ENCODE measurements around the gene USP16.

The USP16 gene

GRCh38 chr21:29033871-29034270, 9.4 kb downstream of the USP16 start:
- no peak for DNase-seq

GRCh38 chr21:29034678-29035077, 10.2 kb downstream of the USP16 start:
- DNase-seq: no peak

- no peak for DNase-seq
These were observed 27.8 kb downstream of the USP16 start for GRCh38 chr21:29052224-29052623.

GRCh38 chr21:29053011-29053553, 28.6 kb downstream of the USP16 start:
- no peak for DNase-seq

GRCh38 chr21:29053656-29054055, 29.2 kb downstream of the USP16 start:
- DNase-seq: no peak

GRCh38 chr21:29055080-29055479, 30.6 kb downstream of the USP16 start:
- no peak for DNase-seq

- peak; percentile 76 for DNase-seq
These were observed 31.5 kb downstream of the USP16 start for GRCh38 chr21:29056005-29056404.

GRCh38 chr21:29056538-29057050, 32.1 kb downstream of the USP16 start:
- no peak for DNase-seq

GRCh38 chr21:29064850-29065481, 40.5 kb downstream of the USP16 start:
- DNase-seq: no peak

- DNase-seq: peak; percentile 22
These were observed 48.4 kb downstream of the USP16 start for GRCh38 chr21:29072873-29073221.

- DNase-seq: peak; percentile 96
These were observed 48.9 kb downstream of the USP16 start, which contains the start of gene CCT8 for GRCh38 chr21:29073222-29074006. TSS of gene CCT8 (minus strand) at chr21:29073648. CDS start at chr21:29073590, 58 bp downstream.

- DNase-seq: no peak
These were observed 49.5 kb downstream of the USP16 start for GRCh38 chr21:29074007-29074376.

GRCh38 chr21:29074783-29075182, 50.3 kb downstream of the USP16 start:
- no peak for DNase-seq

- DNase-seq: no peak
These were observed 51.4 kb downstream of the USP16 start for GRCh38 chr21:29075706-29076466.

GRCh38 chr21:29076731-29077640, 52.5 kb downstream of the USP16 start:
- peak; percentile 61 for DNase-seq

GRCh38 chr21:29077651-29078090, 53.2 kb downstream of the USP16 start:
- peak; percentile 67 for DNase-seq

GRCh38 chr21:29078869-29079767, 54.6 kb downstream of the USP16 start:
- peak; percentile 79 for DNase-seq

GRCh38 chr21:29080454-29080941, 56.0 kb downstream of the USP16 start:
- peak; percentile 96 for DNase-seq

GRCh38 chr21:29082046-29082815, 57.8 kb downstream of the USP16 start:
- peak; percentile 21 for DNase-seq

GRCh38 chr21:29083306-29083705, 58.8 kb downstream of the USP16 start:
- no peak for DNase-seq

Data from NCI-H2029 treated with DMSO at 0.1 percent for 48 hours (cell line).